Measurements from ENCODE around the gene FBXW9.
"Not testable (repeated sequence)": the region's sequence is repeated elsewhere in the genome, so short reads cannot be mapped to it uniquely, and the experiment has no call there.

FBXW9 gene

DNA sequence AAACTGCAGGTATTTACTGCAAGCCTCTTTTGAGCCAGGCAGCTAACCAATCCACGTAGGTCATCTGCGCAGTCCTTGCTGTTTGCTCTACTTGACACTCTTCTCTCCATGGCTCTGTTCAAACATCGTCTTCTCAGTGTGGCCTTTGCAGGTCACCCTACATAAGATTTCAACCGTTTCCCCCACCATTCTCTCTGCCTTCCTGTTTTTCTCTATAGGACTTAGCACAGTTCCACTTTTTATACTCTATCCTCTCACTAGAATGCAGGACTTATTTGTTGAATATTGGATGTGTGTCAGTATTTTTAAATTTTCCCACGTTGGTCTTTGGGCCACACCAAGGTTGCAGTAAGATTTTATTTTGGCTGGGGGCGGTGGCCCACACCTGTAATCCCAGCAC, 1.7 kb upstream of the FBXW9 start:
- no peak for DNase-seq (ENCODE audit: low read depth)
- H3K4me3 ChIP-seq (ENCODE audit: low read depth, low read length) = no peak overlapping the region
- no peak for TF ChIP-seq CTCF (IDR thresholded peaks at IDR 0.05; ENCODE audit: low read depth, low read length, missing control alignments)

GRCh38 chr19:12697425-12697824, 994 bp upstream of the FBXW9 start:
- peak overlapping the region; percentile 95; the same call in 1 of the 2 replicates for H3K4me3 ChIP-seq (ENCODE audit: low read depth, low read length)
- not testable (repeated sequence) for DNase-seq (ENCODE audit: low read depth)

GRCh38 chr19:12695997-12696365, 450 bp downstream of the FBXW9 start:
- TF ChIP-seq CTCF (IDR thresholded peaks at IDR 0.05; ENCODE audit: low read depth, low read length, missing control alignments) = no peak
- peak overlapping the region; percentile 95 for H3K4me3 ChIP-seq (ENCODE audit: low read depth, low read length)
- no peak for DNase-seq (ENCODE audit: low read depth)

- H3K4me3 ChIP-seq (ENCODE audit: low read depth, low read length) = peak overlapping the region; percentile 95
- no peak for DNase-seq (ENCODE audit: low read depth)
- no peak for TF ChIP-seq CTCF (IDR thresholded peaks at IDR 0.05; ENCODE audit: low read depth, low read length, missing control alignments)
These were observed 917 bp downstream of the FBXW9 start for GRCh38 chr19:12695514-12695913.

DNA sequence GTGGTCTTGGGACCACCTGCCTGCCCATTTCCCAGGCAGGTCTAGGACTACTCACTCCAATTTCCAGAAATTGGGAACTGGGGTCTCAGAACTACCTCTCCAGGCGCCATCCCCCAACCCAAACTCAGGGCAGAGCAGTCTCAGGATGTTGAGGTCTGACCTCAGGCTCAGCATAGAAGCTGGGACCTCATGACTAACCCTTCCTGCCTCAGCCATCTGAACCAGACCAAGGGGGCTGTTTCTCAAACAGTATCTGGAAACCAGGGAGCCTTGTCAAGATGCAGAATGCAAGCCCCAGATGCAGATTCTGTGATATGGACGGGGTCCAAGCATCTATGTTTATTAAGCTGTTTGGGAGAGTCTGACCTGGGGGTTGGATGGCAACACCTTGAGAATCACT, 1.3 kb downstream of the FBXW9 start:
- H3K4me3 ChIP-seq (ENCODE audit: low read depth, low read length) = no peak overlapping the region
- no peak for DNase-seq (ENCODE audit: low read depth)
- TF ChIP-seq CTCF (IDR thresholded peaks at IDR 0.05; ENCODE audit: low read depth, low read length, missing control alignments) = no peak

- no peak for DNase-seq (ENCODE audit: low read depth)
- H3K4me3 ChIP-seq (ENCODE audit: low read depth, low read length) = no peak overlapping the region
- TF ChIP-seq CTCF (IDR thresholded peaks at IDR 0.05; ENCODE audit: low read depth, low read length, missing control alignments) = no peak
These were observed 1.8 kb downstream of the FBXW9 start for GRCh38 chr19:12694641-12695040.

DNA sequence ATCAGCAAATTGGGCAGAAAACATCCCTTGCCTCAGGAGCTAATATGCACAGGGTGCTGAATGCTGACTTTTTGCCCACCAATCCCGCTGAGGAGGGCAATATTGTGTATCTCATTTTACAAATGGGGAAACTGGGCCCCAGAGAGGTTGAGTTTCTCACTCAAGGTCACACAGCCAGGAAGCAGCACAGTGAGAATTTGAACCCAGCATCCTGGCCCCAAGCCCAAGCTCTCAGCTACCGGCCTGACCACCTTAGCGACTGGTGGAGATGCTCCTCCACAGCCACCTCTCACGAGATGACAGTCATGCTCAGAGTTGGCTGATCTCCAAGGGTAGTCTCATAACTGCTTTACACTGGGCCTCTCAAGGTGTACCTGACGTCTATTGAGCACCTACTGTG, 3.5 kb downstream of the FBXW9 start:
- no peak for TF ChIP-seq CTCF (IDR thresholded peaks at IDR 0.05; ENCODE audit: low read depth, low read length, missing control alignments)
- no peak overlapping the region for H3K4me3 ChIP-seq (ENCODE audit: low read depth, low read length)
- no peak for DNase-seq (ENCODE audit: low read depth)
